EH (cell line): ENCODE measurements around the gene TYW1B.
"Not testable (repeated sequence)": the region's sequence is repeated elsewhere in the genome, so short reads cannot be mapped to it uniquely, and the experiment has no call there.

Experiments used
- DNase-seq: peaks from one replicate; pipeline ENCODE4 v3.0.0-alpha.2; 2015; ENCODE audit warnings: low read depth

Gene TYW1B

GRCh38 chr7:72810437-72810836 lies 17.6 kb downstream of the TYW1B start:
- DNase-seq, result not testable (repeated sequence)

GRCh38 chr7:72808511-72808910 lies 19.5 kb downstream of the TYW1B start:
- not testable (repeated sequence) for DNase-seq

GRCh38 chr7:72806851-72807250 lies 21.1 kb downstream of the TYW1B start:
- not testable (repeated sequence) for DNase-seq

DNA sequence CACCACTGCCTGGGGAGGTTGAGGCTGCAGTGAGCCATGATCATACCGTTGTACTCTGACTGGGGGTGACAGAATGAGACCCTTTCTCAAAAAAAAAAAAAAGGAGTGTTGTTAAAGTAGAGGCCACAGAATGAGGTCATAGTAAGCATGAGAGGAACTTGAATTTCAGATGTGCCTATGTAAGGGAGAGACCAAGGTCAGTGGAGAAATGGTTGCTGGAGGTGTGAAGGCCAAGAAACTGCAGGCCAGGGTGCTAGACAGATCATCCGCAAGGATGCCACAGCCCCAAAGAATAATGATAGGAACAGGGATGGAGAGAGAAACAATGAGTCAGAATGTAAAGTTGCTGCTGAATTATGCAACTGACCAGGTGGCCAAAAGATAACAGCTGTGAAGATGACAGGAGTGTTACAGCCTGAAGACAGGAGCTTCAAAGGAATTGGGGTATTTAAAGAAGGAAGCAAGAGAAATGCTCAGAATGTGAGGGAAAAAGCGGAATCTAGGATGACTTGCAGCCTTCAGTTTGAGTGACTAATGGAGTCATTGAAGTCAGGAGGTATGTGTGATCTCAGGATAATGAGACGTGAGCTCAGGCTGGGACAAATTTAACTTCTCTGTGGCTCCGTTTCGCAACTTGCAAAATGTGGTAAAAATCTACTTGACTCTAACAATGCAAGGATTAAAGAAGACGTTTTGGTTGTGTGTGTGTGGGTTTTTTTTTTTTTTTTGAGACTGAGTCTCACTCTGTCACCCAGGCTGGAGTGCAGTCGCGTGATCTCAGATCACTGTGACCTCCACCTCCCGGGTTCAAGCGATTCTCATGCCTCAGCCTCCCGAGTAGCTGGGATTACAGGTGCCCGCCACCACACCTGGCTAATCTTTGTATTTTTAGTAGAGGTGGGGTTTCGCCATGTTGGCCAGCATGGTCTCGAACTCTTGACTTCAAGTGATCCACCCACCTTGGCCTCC lies 22.2 kb downstream of the TYW1B start:
- DNase-seq, result peak; percentile 91

DNA sequence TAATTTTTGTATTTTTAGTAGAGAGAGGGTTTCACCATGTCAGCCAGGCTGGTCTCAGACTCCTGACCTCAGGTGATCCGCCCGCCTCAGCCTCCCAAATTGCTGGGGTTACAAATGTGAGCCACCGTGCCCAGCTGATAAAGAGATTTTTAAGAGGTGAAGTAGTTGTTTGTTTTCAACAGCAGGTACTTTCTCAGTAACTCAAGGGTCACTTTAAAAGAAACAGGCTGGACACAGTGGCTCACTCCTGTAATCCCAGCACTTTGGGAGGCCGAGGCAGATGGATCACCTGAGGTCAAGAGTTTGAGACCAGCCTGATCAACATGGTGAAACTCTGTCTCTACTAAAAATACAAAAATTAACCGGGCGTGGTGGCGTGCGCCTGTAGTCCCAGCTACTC lies 24.2 kb downstream of the TYW1B start:
- not testable (repeated sequence) for DNase-seq

DNA sequence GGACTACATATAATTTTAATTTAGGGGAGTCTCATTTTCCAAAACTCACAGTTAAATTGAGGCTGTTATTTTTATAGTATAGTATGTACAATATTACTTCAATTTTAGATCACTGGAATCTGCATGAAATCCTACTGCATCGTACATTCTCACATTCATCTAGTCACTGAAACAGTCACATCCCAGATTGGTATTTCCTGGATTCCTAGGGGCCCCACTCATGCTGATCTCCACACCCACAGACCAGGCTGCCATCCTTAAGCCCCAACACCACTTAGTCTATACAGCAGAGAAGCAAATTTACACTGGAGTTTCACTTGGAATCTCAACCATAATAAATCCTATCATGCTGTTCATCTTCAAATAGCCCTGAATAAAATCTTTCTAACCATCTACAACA lies 26.4 kb downstream of the TYW1B start:
- peak; percentile 81 for DNase-seq

DNA sequence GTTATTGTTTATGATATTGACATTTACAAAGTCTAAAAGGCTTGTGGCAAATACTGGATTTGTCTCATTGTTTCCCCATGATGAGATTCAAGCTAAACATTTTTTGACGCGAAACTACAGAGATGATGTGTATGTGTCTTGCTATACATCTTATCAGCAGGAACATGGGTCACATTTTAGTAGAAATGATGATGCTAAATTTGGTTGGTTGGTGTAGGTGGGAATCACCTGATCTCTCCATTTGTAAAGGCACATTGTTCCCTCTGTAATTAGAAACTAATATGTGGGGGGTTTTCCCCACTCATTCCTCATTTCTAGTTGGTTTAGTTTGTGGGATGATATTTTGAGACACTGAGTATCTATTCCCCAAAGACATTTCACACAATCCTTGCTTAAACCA lies 32.6 kb downstream of the TYW1B start:
- DNase-seq, result not testable (repeated sequence)

DNA sequence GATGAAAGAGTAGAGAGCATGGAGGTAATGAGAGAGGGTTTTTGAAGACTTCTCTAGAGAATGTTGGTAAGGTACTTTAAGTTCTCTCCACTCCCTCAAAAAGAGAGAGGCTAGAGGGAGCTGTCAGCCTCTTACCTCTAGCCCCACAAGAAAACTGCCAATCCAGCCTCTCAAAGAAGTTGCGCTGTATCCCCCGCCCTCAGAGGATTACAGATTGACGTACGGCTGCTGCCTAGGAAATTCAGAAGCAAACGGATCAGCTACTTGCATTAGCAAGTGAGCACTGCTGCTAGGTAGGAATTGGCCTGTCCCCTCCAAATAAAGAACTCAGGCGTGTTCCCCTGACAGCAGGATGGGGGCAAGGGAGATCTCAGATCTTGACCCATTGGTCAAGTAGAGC lies 34.2 kb downstream of the TYW1B start:
- DNase-seq, result no peak

DNA sequence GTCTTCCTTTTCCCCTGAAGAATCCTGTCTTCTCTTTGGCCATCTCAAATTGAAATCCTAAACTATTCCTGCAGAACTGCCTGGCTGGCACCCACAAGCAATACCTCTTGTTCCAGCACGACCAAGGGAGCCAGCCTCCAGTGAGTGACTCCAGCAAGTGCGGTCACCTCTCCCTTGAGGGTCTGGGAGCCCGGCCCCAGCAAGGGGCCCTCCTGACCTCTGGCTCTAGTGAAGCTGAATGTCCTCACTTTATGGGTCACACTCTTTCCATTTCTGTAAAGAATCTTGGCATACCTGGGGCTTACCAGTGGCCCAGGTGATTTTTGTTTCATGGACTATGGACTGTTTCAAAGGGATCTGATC lies 37.3 kb downstream of the TYW1B start:
- not testable (repeated sequence) for DNase-seq

DNA sequence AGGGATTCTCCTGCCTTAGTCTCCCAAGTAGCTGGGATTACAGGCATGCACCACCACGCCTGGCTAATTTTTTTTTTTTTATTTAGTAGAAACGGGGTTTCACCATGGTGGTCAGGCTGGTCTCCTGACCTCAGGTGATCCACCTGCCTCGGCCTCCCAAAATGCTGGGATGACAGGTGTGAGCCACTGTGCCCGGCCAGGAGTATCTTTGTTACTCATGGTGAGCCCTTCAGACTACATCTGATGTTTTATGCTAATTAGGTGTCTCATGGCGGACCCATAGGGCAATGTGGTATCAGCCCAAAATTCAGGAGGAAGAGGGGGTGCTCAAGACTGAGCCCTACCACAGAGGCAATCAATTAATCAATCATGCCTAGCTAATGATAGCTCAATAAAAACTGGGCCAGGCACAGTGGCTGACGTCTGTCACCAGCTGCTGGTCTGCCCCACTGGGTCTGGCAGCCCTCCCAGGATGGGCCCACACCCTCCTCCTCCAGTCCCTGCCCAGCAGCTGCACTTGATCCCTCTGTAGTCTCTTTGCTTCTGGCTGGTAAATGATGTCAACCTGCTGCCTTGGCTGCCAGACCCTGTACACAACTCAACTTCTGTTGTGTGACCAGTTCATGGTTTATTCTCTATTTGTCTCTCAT lies 37.8 kb downstream of the TYW1B start:
- not testable (repeated sequence) for DNase-seq

- peak; percentile 75 for DNase-seq
Measured at GRCh38 chr7:72785166-72785955, 42.6 kb downstream of the TYW1B start.

GRCh38 chr7:72783601-72784370 lies 44.2 kb downstream of the TYW1B start:
- DNase-seq, result peak; percentile 88

- no peak for DNase-seq
Measured at GRCh38 chr7:72781631-72782030, 46.4 kb downstream of the TYW1B start.

GRCh38 chr7:72781161-72781560 lies 46.8 kb downstream of the TYW1B start:
- DNase-seq, result no peak

GRCh38 chr7:72780289-72780894 lies 47.6 kb downstream of the TYW1B start:
- not testable (repeated sequence) for DNase-seq

GRCh38 chr7:72777167-72777566 lies 50.8 kb downstream of the TYW1B start:
- DNase-seq, result not testable (repeated sequence)

DNA sequence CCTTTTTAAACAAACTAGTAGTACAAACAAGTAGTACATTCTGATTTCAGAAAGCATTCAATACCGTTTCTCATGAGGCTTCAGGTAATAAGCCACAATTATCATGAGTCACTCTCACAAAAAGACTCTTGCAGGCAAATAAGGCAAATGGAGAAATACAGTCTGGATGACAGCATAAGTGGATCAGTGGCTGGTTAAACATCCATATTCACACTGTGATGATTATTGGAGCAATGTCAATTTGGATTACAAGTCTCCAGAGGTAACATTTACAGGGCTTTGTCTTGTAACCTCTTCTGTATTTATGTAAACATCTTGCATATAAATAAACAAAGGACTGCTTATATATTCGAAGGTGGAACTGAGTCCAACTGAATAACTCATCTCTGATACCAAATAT lies 55.4 kb downstream of the TYW1B start:
- not testable (repeated sequence) for DNase-seq

GRCh38 chr7:72766994-72767393 lies 61.0 kb downstream of the TYW1B start:
- DNase-seq, result not testable (repeated sequence)

GRCh38 chr7:72760602-72761001 lies 67.4 kb downstream of the TYW1B start:
- DNase-seq, result no peak

DNA sequence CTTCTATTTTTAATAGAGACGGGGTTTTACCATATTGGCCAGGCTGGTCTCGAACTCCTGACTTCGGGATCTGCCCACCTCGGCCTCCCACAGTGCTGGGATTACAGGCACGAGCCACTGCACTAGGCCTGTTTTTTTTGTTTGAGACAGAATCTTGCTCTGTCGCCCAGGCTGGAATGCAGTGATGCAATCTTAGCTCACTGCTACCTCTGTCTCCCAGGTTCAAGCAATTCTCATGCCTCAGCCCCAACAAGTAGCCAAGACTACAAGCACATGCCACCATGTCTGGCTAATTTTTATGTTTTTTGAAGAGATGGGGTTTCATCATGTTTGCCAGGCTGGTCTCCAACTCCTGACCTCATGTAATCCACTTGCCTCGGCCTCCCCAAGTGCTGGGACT lies 73.7 kb downstream of the TYW1B start:
- peak; percentile 31 for DNase-seq

DNA sequence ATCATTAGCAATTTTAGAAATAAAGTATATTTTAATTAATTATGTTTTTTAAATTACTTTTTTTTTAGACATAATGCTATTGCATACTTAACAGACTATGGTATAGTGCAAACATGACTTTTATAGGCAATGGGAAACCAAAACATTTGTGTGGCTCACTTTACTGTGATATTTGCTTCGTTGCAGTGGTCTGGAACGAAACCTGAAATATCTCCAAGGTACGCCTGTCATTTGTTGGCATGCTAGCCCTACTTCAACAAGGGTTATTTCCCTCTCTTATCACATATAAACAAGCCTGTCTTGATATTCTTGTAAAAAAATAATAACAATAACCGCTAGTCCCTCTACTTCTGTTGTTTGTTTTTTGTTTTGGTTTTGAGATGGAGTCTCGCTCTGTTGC lies 74.2 kb downstream of the TYW1B start:
- no peak for DNase-seq
